ENCODE measurements around the gene CDH20. TPM values are rescaled to one million over a fixed set of nuclear protein-coding genes. Genes with fewer than 3 reads are reported as not detected.

CDH20 gene
- total RNA-seq, 2 experiments from 2014 or later, result 0.10 TPM; not detected in 1

GRCh38 chr18:61402726-61403125 lies 69.5 kb downstream of the CDH20 start:
- H3K4me3 Mint-ChIP-seq, result no peak overlapping the region
- intact Hi-C loops (cut with micrococcal nuclease), result no loop called here
- H3K4me1 Mint-ChIP-seq (ENCODE audit: low read depth), result no peaks in the 10 kb centered on the region
- peaks cover 3% of the 10 kb centered on the region for H3K27me3 Mint-ChIP-seq
- no peaks in the 10 kb centered on the region for H3K9me3 Mint-ChIP-seq
- H3K27ac Mint-ChIP-seq, result no peak overlapping the region
- DNase-seq, result no peak
- H3K36me3 Mint-ChIP-seq, result no peaks in the 10 kb centered on the region
- ChIA-PET POLR2A (no interaction called here), CTCF (no interaction called here)

DNA sequence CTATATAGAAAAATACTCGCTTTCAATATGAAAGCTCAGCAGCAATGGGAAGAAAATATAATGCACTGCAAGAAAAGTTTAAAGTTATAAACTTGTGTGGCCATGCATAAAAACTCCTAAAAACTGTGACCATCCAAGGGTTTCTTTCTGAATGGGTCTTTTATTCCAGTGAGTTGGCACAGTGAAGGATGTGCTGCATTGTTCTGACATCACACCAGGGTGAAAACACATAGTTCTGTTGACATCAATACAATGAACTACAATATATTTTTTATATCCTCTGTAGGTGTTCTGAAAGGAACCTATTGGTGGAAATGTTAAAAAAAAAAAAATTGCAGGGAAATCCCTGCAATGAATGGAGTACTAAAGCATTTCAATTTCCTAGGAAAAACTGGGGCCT lies 80.2 kb downstream of the CDH20 start:
- ChIA-PET CTCF (no interaction called here), POLR2A (no interaction called here)
- Mint-ChIP-seq H3K9me3 (no peaks in the 10 kb centered on the region), H3K27me3 (no peaks in the 10 kb centered on the region), H3K4me1 (ENCODE audit: low read depth) (no peaks in the 10 kb centered on the region), H3K4me3 (no peak overlapping the region), H3K27ac (no peak overlapping the region), H3K36me3 (no peaks in the 10 kb centered on the region)
- DNase-seq, result no peak
- intact Hi-C loops (cut with micrococcal nuclease), result no loop called here

DNA sequence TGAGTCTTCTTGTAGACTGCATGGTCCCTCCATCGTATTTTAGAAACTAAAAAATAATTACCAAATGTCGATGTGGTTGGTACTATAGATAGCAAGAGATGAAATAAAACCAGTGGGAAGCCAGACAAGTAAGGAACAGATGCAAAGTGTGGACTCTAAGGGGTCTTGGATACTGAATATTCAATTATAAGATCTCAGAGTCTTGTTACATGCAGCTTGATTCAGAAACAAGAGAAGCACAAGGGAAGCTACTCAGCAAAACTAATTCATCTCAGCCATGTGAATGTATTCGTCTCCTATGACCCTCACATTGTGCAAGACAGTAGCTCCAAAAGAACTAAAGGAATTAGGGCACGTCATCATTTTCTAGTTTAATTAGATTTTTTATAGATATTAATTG lies 80.9 kb downstream of the CDH20 start:
- H3K9me3 Mint-ChIP-seq, result no peaks in the 10 kb centered on the region
- CTCF ChIA-PET, result no interaction called here
- no peaks in the 10 kb centered on the region for H3K4me1 Mint-ChIP-seq (ENCODE audit: low read depth)
- H3K36me3 Mint-ChIP-seq, result no peaks in the 10 kb centered on the region
- POLR2A ChIA-PET, result no interaction called here
- no peaks in the 10 kb centered on the region for H3K27me3 Mint-ChIP-seq
- DNase-seq, result no peak
- H3K27ac Mint-ChIP-seq, result no peak overlapping the region
- no peak overlapping the region for H3K4me3 Mint-ChIP-seq
- intact Hi-C loops (cut with micrococcal nuclease), result no loop called here

DNA sequence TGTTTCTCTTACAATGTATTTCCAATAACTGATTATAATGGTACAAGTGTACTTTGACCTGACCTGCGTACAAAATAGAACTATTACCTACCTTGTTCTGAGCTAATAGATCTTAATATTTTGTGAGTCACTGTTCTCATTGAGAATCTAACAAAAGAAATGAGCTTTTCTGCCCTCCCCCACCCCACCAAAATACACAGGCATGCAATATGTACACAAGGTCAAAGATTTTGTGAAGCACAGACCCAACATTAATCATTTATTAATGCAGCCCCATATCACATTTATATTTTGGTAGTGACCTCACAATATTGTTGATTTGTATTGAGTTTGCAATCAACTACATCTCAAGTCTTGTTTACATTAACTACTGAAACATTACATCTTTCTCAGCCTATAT lies 86.5 kb downstream of the CDH20 start:
- intact Hi-C loops (cut with micrococcal nuclease), result no loop called here
- Mint-ChIP-seq H3K27ac (no peak overlapping the region), H3K9me3 (no peaks in the 10 kb centered on the region), H3K4me3 (no peak overlapping the region), H3K36me3 (no peaks in the 10 kb centered on the region), H3K4me1 (ENCODE audit: low read depth) (no peaks in the 10 kb centered on the region), H3K27me3 (no peaks in the 10 kb centered on the region)
- ChIA-PET POLR2A (no interaction called here), CTCF (interaction anchor here (0.6 kb wide), 1 partner anchor 697 kb away, joined by 3 read pairs; no protein-coding TSS in a partner anchor)
- no peak for DNase-seq

GRCh38 chr18:61420218-61420885 lies 87.1 kb downstream of the CDH20 start:
- no peaks in the 10 kb centered on the region for H3K27me3 Mint-ChIP-seq
- no peak overlapping the region for H3K4me3 Mint-ChIP-seq
- H3K27ac Mint-ChIP-seq, result no peak overlapping the region
- intact Hi-C loops (cut with micrococcal nuclease), result no loop called here
- no peak for DNase-seq
- no peaks in the 10 kb centered on the region for H3K9me3 Mint-ChIP-seq
- POLR2A ChIA-PET, result no interaction called here
- no peaks in the 10 kb centered on the region for H3K4me1 Mint-ChIP-seq (ENCODE audit: low read depth)
- CTCF ChIA-PET, result interaction anchor here (0.6 kb wide), 1 partner anchor 696 kb away, joined by 3 read pairs; no protein-coding TSS in a partner anchor
- no peaks in the 10 kb centered on the region for H3K36me3 Mint-ChIP-seq

DNA sequence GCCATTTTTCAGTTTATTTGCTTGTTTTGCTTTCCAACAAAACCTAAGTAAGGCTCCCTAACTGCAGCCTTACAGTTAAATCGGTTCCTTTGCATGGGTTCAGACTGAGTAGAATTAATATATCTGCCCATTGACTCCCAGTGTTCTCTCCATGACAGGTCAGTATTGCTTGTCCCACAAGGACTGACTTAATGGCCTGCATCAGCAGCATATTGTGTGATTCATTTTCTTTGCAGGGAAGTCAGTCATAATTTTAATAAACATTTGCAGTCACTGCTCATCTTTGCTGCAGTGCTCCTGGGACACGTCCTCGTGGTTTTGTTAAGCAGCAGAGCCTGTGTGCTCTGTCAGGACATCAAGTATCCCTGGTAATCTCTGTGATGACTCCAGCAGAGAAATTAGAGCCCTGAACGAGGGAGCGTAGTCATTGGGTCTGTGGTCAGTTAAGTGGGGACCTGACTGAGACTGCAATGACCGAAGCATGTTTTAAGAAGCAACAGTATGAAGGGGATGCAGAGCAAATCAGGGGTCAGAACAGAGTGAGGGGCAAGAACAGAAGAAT lies 93.3 kb downstream of the CDH20 start:
- no peaks in the 10 kb centered on the region for H3K4me1 Mint-ChIP-seq (ENCODE audit: low read depth)
- no peaks in the 10 kb centered on the region for H3K9me3 Mint-ChIP-seq
- H3K27ac Mint-ChIP-seq, result no peak overlapping the region
- CTCF ChIA-PET, result no interaction called here
- no peaks in the 10 kb centered on the region for H3K36me3 Mint-ChIP-seq
- POLR2A ChIA-PET, result no interaction called here
- intact Hi-C loops (cut with micrococcal nuclease), result no loop called here
- H3K4me3 Mint-ChIP-seq, result no peak overlapping the region
- no peaks in the 10 kb centered on the region for H3K27me3 Mint-ChIP-seq
- DNase-seq, result no peak

GRCh38 chr18:61428266-61428665 lies 95.0 kb downstream of the CDH20 start:
- Mint-ChIP-seq H3K9me3 (no peaks in the 10 kb centered on the region), H3K4me3 (no peak overlapping the region), H3K27me3 (no peaks in the 10 kb centered on the region), H3K4me1 (ENCODE audit: low read depth) (no peaks in the 10 kb centered on the region), H3K27ac (no peak overlapping the region), H3K36me3 (no peaks in the 10 kb centered on the region)
- ChIA-PET POLR2A (no interaction called here), CTCF (no interaction called here)
- intact Hi-C loops (cut with micrococcal nuclease), result no loop called here
- DNase-seq, result no peak

DNA sequence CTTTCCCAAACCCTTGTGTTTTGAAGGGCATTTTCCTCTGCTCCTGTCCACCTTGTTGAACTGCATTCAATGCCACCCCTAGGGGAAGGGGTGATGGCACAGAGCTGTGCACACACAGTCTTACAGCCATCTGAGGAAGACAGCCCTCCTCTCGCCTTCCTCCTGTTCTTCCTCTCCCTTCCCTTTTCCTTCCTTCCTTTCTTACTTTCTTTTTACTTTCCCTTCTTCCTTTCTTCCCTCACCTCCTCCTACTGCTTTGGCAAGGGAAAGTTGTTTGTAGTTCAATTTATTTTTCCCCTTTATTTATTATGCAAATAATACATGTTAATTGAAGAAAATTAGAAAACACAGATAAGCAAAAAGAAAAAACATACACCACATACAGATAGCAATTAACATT lies 99.4 kb downstream of the CDH20 start:
- ChIA-PET CTCF (interaction anchor here (0.9 kb wide), 1 partner anchor 69 kb away, joined by 4 read pairs; no protein-coding TSS in a partner anchor), POLR2A (no interaction called here)
- intact Hi-C loops (cut with micrococcal nuclease), result no loop called here
- DNase-seq, result no peak
- no peaks in the 10 kb centered on the region for H3K4me1 Mint-ChIP-seq (ENCODE audit: low read depth)
- H3K36me3 Mint-ChIP-seq, result no peaks in the 10 kb centered on the region
- H3K27me3 Mint-ChIP-seq, result no peaks in the 10 kb centered on the region
- no peaks in the 10 kb centered on the region for H3K9me3 Mint-ChIP-seq
- H3K4me3 Mint-ChIP-seq, result no peak overlapping the region
- H3K27ac Mint-ChIP-seq, result no peak overlapping the region

- CTCF ChIA-PET, result interaction anchor here (0.7 kb wide), 1 partner anchor 12 kb away, joined by 3 read pairs; no protein-coding TSS in a partner anchor
- POLR2A ChIA-PET, result no interaction called here
- intact Hi-C loops (cut with micrococcal nuclease), result no loop called here
- Mint-ChIP-seq H3K27ac (no peak overlapping the region), H3K36me3 (no peaks in the 10 kb centered on the region), H3K9me3 (no peaks in the 10 kb centered on the region), H3K4me1 (ENCODE audit: low read depth) (no peaks in the 10 kb centered on the region), H3K4me3 (no peak overlapping the region), H3K27me3 (no peaks in the 10 kb centered on the region)
- DNase-seq, result no peak
These were observed 101.9 kb downstream of the CDH20 start for GRCh38 chr18:61435064-61435652.

GRCh38 chr18:61443081-61443725 lies 110.0 kb downstream of the CDH20 start:
- ChIA-PET POLR2A (no interaction called here), CTCF (no interaction called here)
- intact Hi-C loops (cut with micrococcal nuclease), result no loop called here
- no peak overlapping the region for H3K4me3 Mint-ChIP-seq
- no peaks in the 10 kb centered on the region for H3K36me3 Mint-ChIP-seq
- H3K4me1 Mint-ChIP-seq (ENCODE audit: low read depth), result no peaks in the 10 kb centered on the region
- H3K27me3 Mint-ChIP-seq, result no peaks in the 10 kb centered on the region
- H3K27ac Mint-ChIP-seq, result no peak overlapping the region
- DNase-seq, result no peak
- no peaks in the 10 kb centered on the region for H3K9me3 Mint-ChIP-seq

DNA sequence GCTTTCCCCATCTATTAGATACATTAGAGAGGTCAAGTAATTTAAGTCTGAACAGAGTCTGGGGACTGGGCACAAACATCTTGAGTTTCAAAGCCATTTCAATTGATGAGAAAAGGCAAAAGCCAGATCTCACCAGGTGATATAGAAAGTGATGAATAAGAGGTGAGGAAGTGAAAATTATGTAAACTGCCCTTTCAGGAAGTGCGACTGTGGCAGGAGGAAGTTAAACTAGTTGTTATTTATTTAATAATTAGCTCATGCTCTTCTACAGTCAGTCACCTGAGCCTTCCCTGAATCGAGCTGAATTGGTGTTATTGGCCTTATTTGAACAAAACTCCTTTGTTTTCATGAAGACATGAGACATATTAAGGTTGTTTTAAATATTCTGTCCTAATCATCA lies 115.1 kb downstream of the CDH20 start:
- CTCF ChIA-PET, result no interaction called here
- no peaks in the 10 kb centered on the region for H3K4me1 Mint-ChIP-seq (ENCODE audit: low read depth)
- H3K4me3 Mint-ChIP-seq, result no peak overlapping the region
- no peak overlapping the region for H3K27ac Mint-ChIP-seq
- POLR2A ChIA-PET, result no interaction called here
- H3K36me3 Mint-ChIP-seq, result no peaks in the 10 kb centered on the region
- no peaks in the 10 kb centered on the region for H3K9me3 Mint-ChIP-seq
- intact Hi-C loops (cut with micrococcal nuclease), result no loop called here
- H3K27me3 Mint-ChIP-seq, result peaks cover 3% of the 10 kb centered on the region
- no peak for DNase-seq

DNA sequence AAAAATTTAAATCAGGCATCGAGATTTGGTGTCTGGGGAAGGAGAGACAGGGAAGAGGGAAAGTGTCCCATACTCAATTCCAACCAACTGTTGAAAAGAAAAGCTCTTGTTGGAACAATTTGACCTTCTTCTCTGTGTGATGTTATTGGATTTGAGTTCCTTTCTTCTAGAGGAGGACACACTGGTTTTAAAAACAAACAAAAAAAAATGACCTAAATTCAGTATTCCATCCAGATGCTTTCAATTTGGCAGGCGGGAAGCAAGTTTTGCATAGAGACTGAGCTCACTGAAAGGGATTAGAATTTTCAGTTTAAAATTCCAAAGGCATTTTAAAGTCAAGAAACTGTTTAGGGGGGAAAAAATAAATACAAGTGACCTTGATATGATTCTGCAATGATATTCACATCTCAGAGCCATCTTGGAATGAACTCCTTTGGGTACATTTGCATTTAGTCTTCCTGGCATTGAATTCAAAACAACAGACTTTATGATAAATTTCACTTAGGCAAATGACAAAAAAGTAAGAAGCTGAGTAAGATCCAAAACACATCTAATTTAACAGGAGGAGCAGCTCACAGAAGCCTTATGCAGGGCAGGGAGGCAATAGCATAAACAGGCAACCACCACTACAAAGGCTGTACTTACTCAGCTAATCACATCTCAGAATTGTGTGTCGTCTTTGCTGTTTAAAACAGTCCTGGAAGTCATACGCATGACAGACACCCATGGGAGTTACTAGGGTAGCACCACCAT lies 126.8 kb downstream of the CDH20 start:
- Mint-ChIP-seq H3K27ac (no peak overlapping the region), H3K9me3 (no peaks in the 10 kb centered on the region), H3K4me3 (no peak overlapping the region), H3K27me3 (no peaks in the 10 kb centered on the region), H3K36me3 (no peaks in the 10 kb centered on the region), H3K4me1 (ENCODE audit: low read depth) (no peaks in the 10 kb centered on the region)
- ChIA-PET POLR2A (no interaction called here), CTCF (no interaction called here)
- intact Hi-C loops (cut with micrococcal nuclease), result no loop called here
- no peak for DNase-seq
